ENCODE results near the gene TP53I11.

Gene TP53I11

DNA sequence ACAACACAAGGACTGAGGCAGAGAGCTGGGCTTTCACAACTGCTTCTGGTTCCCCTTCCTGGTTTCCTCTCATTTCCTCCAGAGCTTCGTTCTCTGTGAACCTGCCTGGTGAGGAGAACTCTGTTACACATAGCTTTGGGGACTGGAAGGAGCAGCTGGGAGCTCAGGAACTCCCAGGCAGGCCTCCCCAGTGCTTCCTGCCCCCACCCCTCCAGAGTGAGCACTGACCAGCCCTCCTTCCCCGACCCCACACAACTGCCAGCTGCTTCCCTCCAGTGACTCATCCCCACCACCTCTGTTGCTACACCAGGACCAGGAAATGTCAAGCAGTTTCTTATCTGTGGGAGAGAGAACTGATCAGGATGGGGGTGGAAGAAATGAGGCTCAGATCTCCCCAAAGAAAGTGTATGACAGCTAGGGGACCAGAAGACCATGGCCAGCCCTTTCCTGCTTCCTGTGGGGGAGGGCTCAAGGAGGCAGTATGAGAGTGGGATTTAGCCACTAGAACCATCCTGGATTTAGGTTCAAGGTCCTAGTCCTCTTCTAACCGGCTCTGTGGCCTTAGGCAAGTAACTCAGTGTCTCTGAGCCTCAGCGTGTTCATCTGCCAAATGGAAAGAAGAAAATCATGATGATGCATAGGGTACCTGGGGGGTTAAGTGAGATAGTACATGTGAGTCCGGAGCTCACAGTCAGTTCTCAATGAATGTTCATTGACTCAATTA, 4.5 kb upstream of the TP53I11 start:
- no peak for DNase-seq

DNA sequence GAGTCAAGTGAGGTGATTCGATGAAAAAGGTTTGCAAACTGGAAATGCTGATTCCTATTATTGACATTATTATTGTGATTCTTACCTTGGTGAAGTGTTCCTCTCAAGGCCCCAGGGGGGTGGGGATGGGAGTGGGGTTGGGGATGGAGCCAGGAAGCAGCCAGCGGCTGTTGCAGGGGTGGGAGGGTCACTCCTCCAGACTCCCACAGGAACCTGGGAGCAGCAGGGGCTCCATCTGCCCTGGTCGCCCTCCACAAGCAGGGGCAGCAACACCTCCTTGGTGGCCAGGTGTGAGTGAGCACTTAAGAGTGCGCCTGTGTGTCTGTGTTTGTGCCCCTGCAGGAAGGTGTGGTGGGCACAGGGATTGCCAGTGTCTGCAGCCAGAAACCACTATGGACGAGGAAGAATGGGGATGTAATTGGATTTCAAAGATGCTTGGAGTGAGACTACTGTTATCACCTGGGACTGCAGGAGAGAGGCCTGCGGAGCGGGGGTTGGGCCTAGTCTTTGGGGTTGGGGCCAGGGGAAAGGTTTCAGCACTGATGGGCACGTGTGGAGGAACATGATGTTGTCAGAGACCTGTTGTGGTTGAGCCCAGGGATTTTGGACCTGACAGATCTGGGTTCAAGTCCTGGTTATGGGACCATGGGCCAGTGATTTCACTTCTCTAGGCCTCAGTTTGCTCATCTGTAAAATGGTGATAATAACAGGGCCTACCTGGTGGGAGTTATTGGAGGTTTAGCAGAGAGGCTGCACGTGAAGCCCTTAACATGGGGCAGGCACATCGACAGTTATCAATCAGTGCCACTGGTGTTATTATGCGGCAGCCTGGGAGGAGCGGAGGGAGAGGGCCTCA, 3.6 kb upstream of the TP53I11 start:
- DNase-seq = no peak

DNA sequence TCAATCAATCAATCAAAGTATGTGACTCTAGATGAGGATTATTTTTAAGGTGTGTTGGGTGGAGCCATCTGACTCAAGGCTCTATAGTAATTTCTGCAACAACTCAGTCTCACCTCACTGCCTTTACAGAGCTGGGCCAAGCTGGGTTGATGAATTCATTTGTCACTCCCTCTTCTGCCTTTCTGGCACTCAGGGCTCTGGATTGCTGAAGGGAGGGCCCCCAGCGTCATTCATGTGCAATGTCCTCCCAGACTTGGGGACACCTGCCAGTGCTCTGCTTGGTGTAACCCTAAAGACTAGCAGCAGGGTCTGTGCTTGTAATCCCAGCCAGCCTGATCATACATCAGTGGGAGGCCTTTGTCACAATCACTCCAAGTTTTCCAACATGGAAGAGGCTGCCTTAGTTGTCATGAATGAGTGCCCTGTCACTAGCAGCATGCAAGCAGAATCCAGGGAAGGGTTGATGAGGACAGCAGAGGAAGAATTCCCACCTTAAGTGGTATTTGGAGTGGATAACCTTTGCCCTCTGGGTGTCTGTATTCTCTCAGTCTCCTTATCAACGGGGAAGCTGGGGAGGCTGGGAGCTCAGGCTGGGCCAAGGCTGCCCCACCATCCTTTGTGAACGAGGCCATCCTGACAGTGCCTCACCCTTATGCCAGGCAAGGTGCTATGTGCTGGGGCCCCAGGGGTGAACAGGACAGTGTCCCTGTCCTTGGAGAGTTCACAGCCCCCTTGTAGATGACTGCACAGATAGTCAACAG, 2.0 kb upstream of the TP53I11 start:
- no peak for DNase-seq

DNA sequence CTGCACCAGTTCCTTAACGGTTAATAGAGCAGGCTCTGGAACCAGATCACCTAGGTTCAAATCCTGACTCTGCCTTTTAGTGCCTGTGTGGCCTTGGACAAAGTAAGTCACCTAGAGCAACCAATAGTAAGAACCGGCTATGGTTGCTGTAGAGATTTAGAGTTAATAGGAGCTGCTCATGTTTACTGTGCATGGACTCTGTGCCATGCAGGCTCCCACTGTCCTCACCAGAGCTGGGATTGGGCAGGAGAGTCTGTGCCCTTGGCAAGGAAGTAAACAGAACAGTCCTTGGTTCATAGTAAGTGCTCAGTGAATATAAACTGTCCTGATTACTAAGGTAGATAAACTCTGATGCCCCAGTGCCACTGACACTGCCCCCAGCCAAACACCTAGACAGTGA, 1.4 kb upstream of the TP53I11 start:
- DNase-seq = no peak

DNA sequence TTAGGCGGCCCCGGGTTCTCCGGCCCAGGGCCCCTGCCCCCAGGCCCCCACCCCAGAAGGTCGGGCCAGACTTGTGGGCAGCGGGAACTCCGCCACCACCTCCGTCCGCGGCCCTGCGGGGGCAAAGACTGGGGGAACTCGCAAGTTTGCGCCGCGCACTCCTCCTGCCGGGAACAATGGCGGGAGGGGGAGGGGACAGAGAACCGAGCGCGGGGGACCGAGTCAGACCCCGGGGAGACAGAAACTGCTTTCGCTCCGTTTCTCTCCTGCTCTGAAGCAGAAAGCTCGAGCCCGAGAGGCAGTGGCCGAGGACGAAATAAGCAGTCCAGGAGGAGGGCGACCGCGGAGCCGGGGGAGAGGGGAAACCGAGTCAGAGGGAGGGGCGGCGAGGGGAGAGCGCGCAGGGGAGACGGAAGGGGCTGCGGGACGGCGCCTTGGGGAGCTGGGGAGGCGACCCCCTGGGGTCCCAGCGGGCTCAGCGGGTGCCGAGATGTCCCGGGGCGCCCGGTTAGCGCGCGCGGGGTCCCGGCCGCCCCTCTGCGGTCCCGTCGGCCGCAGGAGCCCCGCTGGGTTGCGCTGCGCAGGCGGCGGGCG, 555 bp downstream of the TP53I11 start:
- DNase-seq = peak; percentile 30

DNA sequence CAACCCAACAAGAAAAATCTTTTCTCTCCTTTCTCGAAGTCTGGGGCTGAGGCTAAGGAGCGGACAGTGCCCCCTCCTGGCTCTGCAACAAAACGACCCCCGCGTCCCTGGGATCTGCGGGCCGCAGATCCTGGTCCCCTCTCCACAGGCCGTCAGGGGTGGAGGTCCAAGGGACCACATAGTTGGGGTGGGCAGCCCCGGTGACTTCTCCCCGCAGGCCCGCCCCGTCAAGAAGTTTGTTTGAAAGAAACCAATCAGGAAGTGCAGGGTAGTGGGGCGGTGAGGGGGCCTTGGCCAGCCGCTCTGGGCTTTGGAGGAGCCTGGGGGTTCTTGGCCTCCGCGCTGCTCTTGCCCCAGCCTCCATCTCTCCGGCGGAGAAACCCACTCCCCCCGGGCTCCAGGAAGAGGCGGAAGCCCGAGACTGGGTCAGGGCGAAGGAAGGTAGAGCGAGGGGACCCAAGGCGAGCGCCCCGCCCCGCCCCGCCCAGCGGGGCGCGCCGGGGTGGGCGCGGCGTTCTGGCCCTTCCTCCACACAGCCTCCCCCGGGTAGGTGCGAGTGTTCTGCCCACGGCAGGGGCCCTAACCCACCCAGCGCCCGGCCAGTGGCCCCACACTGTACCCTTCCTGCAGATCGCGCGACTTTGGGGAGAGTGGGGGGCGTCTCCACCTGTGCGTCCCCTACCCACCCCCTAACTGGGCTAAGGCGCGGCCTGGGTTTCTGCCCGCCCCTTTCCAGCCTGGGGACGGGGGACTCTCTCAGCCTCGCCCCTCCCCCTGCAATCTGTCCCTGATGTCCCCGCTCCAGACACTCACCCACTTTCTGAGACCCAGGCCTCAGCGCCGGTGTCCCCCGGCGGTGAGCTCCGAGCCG, 1.3 kb downstream of the TP53I11 start:
- DNase-seq = peak; percentile 16

DNA sequence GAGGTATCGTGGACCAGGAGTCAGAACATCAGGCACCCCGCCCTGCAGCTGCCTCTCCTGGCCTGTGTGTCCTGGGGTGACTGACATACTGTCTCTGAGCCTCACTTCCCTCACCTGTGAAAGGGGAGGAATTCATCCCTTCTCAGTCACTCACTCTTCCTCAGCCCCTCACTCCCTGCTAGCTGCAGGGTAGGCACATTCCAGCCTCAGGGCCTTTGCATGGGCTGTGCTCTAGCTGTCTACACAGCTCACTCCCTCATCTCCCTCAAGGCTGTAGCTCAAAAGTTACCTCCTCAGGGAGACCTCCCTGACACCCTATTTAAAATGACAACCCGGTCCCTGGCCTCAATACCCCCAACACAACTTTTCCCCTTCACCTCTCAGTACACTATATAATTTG, 2.5 kb downstream of the TP53I11 start:
- no peak for DNase-seq

DNA sequence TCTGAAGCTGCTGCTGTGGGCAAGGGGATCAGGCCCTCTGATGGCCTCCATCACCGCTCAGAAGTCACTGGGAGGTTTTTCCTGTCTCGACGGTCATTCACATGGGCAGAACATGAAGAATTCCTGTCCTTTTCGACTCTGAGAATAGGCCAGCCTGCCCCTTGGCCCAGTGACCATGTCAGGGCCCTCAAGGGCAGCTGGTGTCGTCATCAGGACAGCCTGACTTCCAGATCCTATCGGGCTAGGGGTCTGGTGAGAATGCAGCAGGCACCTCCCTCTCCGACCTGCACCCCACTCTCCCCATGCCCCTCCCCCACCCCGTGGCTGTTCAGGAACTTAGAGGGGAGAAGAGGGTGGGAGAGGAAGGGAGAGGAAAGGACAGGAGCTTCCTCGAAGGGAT, 3.6 kb downstream of the TP53I11 start:
- no peak for DNase-seq

DNA sequence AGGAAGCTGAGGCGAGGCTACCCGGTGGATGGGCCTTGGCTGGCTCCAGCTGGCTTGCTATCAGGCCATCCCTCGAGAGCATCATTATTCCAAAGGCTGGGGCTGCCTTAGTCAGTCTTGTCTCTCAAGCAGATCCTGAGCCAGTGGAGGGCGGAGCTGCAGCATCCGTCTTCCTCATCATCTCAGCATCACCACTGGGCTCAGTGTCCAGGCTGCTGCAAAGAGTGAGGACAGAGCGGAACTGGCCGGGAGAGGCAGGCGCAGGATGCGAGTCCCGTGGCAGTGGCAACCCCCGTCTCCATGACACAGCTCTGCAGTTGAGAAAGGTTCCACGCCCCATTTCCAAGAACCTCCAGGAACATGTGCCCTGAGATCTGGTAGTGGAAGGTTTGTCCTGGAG, 4.4 kb downstream of the TP53I11 start:
- DNase-seq = no peak

DNA sequence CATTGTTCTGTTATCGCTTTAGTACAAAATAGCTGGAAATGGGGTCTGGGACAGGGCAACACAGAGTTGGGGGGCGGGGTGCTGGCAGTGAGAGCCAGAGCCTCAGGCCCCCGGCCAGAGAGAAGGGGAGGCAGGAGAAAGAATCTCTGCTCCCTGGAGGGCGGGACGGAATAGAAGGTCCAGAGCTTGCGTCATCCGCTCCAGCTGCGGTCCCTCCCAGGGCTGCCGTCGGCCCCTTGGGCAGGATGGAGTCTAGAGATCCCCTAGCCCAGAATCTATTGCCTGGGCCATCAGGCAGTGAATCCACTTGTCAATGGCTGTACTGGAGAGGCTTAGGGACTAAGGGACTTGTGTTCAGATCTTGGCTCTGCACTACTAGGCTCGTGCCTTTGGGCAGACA, 5.0 kb downstream of the TP53I11 start:
- DNase-seq = no peak

DNA sequence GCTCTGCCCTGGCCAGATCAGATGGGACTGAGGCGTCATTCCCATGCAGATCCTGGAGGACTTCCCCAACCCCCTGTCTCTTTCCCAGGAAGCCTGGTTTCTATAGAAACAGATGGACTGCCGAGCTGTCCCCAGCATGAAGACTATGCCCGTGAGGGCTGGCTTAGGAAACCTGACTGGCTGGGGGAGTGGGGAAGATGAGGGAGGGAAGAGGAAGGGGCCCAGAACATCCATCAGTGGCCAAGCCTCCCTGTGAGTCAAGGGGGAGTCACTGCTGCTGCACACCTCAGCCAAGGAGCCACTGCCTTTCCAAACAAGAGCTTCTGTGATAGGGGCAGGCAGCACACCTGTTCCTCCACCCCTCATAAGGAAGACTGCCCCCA, 5.8 kb downstream of the TP53I11 start:
- DNase-seq = no peak

DNA sequence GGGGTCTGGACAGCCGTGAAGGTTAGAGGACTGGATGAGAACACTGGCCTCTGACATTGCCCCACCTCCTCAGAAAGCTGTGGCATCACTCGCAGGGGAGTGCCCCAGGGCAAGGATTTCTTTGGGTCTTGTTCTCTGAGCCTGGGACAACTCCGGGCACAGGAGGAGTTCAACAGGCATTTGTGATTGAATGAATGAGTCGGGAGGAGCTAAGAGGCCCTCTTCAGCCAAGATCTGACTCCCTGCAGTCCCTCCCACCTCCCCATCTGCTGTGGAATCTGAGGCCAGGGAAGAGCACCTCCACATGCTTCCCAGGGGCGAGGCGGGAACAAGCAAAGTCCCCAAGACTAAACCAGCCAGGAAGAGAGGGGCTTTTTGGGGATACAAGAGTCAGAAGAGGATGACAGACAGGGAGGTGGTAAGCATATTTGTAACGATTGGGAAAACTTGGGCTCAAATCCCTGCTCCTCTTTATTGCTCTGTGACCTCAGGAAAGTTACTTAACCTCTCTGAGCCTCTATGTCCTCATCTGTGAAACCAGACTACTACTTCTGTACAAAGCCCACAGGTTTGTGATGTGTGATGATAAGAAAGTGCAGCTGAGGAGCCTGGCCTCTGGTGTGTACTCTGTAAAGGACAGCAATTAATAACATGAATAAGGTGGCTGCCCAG, 6.4 kb downstream of the TP53I11 start:
- DNase-seq = no peak

DNA sequence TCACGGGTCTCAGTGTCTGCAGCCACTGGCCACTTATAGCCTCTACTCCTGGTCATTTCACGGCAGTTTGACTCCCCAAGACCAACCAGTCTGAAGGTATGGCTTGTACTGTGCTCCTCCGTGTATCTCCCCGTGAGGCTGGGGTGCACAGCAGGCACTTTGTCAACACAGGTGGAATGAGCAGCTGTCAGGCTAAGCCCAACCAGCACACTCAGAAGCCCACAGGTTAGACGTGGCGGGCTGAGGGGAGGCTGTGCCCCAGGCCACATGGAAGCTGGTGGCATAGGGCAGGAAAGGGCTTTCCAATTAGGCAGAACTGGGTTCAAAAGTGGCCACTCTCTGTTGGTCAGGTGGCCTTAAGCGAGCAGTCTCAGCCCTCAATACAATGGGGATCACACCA, 7.0 kb downstream of the TP53I11 start:
- no peak for DNase-seq

DNA sequence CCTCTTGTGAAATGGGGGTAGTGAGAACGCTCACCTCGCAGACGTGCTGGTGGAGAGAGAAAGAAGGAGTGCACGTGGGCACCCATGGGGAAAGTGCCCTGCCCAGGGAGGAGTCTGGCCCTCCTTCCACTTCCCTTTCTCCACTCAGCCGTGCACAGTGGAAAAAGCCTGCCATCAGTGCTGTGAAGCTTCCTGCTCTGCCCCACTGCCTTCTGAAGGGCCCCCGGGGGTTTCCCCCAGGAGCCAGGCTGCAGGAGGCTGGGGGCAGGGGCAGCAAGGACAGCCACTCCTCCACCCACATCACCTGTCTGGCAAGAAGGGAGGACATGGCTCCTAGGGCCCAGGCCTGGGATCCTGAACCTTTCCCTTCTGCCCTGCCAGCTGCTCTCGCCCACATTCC, 7.6 kb downstream of the TP53I11 start:
- DNase-seq = peak; percentile 27

DNA sequence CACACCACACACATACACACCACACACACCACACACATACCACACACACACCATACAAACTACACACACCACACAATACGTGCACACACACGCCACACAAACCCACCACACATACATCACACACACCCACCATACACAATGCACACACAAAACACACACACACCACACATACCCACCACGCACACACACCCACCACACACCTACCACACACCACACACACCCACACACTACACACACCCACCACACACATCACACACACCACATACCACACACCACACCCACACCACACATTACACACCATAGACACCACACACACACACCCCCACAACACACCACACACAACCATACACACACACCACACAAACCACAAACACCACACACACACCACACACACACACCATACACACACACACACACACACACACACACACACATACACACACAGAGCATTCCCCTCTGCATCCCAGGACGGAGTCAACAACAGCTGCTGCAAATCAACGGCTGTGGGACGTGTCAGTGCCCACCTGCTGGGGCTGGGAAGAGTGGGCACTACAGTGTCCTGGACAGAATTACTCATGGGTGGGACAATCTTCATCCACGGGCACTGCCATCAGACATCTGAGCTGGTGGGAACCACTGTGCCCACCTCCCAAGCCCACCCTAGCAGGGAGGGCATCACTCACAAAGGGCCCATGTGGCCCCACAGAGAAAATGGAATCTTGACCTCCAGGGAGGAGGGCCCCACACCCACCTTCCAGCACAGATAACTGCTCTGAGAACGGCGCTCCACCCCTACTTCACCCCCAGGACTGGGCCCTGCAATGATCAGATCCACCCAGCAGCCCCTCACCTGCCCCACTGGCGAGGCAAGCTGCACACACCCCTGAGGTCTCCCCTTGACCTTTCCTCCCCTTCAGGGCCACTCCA, 8.4 kb downstream of the TP53I11 start:
- DNase-seq = no peak

DNA sequence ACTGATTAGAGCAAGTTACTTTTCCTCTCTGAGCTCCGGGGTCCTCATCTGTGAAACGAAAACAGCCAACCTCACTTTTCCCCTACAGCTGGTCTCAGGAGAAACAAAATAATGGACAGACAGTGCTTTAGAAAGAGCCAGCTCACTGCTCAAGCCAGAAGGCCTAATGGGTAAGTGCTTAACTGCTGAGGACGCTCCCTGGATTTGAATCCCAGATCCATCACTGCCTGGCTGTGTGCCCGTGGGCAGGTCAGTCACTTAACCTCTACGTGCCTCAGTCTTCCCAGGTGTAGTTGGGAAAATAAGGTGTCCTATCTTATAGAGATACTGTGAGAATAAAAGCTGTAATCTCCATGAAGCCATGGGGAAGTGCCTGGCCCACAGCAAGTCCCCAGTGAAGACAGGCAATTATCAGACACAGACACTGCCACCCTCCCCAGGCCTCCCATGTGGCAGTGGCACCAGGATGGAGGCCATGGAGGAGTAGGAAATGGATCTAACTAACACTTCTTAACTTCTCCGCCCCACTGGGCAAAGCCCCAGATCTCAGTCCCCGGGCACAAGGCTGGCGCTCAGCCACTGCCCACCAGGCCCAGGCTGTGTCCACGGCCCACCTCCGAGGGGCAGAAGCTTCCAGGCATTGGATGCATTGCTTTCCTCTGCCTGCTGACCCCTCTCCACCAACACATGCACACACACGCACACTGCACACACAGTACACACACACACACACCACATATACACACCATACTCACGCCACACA, 9.2 kb downstream of the TP53I11 start:
- no peak for DNase-seq

DNA sequence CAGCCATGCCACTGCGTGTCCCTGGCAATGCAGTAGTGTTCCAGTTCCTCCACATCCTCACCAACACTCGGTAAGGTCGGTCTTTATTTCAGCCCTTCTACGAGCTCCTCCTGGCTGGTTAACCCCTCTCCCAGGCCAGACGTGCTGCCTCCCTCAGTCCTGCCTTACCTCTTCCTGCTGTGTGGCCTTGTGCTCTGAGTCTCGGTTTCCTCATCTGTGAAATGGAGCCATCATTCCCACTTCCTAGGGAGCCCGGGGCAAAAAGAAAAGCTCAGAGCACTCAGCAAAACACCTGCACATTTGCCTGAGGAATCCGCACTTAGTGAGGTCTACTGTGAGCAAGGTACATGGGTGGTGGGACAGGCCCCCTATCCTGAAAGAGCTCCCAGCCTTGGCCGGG, 9.8 kb downstream of the TP53I11 start:
- DNase-seq = no peak

DNA sequence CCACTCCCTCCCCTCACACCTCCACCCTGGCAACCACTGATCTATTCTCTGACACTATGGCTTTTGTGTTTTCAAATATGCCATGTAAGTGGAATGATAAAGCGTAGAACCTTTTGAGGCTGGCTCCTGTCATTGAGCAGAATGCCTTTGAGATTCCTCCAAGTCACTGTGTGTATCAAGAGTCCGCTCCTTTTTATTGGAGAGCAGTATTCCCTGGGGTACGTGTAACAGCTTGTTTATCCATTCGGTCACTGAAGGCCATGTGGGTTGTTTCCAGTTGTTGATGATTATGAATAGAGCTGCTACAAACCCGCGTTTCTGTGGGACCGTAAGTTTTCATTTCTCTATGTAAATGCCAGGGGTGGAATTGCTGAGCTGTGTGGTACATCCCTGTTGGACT, 10.3 kb downstream of the TP53I11 start:
- DNase-seq = no peak

DNA sequence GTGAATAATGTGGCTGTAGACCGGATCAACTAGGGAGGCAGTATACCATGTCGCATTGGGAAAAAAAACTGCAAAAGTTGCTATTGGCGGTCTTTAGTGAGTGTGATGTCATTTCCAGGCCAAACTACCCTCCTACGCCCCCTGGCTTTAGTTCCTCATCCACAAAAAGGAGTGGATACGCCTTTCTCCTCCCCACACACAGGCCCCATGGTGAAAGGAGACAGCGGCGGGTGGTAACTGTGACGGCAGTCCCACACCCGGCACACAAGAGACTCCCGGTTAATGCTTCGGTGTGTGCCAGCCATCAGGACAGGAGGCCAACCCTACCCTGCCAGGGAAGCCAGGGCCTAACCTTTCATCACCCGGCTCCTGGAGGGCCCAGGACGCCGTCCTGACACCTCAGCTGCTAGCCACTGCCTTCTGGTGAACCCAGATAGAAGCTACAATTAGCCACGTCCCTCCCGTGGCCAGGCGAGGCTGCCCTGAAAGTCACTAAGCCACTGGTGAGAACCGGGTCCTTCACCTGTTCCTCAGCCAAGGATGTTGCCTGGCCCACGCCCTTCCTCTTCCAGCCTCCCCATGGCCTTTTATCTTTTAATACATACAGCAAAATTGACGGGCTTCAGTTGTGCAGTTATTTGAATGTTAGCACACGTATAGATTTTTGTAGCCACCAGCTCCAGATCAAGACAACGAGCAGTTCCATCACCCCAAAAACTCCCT, 10.8 kb downstream of the TP53I11 start:
- no peak for DNase-seq
